Measurements from ENCODE around the gene AP3B1.
A peak's percentile ranks its signal among the peaks of the same experiment; 100 is the strongest.

AP3B1 gene

DNA sequence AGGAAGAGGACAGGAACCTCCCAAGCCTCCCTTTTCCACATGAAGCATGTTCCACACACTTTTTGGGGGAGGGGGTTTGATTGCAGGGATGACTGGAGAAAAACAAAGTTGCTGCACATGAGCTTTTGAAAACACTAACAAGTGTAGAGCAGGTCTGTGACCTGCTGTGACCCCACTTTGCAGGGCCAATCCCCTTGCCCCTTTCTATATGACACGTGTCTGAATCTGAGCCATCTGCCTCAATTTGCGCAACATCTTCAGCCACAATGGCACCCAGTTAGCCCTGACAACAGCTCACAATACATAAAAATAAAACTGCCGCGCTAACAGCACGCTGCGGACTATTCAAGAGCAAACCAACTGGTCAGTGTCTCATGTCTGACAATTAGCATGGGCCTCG is 290.6 kb downstream of the AP3B1 start:
- no peak for DNase-seq (ENCODE audit: low read depth)

DNA sequence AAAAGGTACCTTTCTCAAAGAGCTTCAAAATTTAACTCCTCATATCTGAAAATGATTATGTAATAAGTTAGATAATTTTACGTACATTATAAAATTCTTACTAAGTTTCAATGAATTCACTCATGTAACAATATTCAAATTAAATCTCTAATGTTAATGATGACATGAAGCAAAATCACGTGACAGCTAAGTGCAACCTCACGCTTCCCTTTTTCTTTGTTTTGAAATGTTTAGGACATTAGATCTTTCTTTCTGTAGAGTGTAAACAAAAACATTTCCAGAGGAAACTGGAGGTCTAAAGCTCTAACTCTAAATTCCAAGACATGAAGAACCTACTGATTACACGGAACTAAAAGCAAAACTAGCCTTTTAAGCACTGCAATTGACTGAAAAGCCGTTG is 291.0 kb downstream of the AP3B1 start:
- no peak for DNase-seq (ENCODE audit: low read depth)

DNA sequence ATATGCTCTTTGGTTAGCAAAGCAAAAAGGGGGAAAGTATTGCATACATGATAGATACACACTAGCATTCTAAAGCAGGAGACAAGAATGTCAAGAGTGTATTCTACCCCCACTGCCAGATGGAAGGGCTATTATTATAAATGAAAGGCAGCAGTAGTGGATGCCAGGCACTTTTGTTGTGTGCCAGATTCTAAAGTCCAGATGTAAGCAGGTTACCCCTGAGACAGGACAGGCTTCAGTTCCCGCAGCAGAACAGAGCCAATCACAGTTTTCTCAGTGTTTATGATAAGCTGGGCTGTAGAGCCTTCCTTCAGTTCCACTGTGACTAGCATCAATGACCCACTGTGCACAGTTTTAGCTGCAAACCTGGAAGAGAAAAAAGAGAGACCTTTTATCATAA is 291.8 kb downstream of the AP3B1 start:
- no peak for DNase-seq (ENCODE audit: low read depth)

DNA sequence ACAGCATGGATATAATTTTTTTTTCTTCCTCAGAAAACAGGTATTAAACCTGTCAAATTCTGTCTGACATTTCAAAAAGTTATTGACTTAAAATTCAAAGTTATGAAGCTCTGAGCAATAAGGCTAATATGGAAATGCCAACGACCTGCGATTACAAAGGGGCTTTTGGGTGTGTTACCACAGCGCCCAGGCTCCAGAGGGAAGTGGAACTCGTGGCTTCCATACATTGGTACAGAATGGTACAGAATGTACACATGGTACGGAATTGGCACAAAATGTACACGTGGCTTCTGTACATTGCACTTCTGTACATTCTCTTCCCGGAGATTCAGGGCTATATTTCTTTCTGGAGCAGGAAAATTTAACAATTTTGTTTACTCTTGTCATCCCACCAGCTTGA is 293.3 kb downstream of the AP3B1 start:
- DNase-seq (ENCODE audit: low read depth): no peak

DNA sequence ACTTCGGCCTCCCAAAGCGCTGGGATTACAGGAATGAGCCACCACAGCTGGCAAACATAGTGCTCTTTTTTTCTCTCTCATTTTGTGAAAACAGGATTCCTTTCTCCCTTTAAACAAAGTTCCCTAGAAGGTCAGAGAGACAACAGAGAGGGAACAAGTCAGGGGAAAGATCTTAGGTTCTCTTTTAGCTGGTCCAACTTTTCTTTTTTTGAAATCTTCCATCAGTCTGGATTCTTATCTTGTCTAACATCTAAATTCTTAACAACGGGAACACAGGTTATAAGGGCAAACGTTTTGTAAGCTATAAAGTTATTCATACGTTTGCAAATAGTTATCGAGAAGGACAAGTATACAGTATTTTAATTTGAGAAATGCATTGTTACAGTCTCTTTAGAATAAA is 294.3 kb downstream of the AP3B1 start:
- DNase-seq (ENCODE audit: low read depth): no peak

DNA sequence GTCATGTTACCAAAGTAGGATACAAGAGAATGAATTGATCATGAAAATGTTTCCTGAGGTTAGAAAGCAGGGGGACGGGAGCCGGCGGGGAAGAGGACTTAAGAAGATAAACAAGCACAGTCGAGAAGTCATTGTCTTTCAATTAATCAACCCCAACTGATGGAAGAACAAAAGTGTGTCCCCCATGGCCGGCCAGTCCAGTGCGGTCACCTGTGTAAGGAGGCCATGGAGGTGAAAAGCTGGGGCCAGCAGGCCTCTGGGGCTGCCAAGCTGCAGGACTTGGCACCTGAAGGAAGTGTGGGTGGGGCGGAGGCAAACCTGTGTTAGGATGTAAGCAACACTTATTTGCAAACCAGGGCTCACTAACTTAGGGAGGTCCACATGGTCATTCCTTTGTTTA is 295.1 kb downstream of the AP3B1 start:
- DNase-seq (ENCODE audit: low read depth): no peak

DNA sequence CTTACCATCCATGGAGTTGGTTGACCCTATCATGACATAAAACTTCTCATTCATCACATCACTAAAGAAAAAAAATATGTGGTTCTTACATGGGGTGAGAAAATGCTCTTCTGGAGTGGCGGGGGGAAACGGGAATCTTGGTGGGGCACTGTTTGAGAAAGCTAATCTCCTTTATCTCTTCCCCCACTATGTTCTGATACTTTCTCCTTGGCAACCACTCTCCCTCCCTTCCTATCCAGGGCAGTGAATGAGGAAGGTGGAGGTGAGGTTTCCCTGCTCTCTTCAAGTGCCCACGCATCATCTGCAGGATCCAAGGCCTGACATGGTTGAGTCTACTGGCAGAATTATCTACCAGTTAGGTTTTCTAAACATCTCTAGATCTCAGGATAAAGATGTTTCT is 297.6 kb downstream of the AP3B1 start:
- no peak for DNase-seq (ENCODE audit: low read depth)

DNA sequence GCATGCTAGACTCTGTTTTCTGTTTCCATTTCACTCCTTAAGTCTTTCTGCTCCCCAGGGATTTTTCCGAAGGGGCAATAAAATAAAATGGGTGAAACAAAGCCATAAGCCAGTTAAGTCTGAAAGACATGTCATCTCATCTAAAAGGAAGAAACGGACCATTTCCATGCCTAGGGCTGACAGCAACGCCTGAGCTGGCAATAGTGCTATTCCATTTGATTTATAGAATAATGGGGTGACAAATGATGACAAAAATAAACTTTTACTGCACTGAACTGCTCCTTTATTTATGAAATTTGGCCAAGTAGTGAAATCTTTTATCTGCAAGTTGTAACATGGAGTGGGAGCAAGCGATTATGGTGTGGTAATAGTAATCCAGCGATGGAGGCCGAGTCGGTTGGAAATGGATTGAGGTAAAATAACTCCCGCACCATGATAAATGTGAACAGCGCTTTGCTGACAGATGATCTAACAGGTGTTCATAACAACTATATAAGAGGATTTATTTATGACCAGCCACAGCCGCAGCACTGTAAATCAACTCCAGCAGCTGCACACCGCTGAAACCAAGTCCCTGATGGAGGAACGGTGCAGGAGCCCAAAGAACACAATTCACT is 298.6 kb downstream of the AP3B1 start:
- DNase-seq (ENCODE audit: low read depth): no peak

DNA sequence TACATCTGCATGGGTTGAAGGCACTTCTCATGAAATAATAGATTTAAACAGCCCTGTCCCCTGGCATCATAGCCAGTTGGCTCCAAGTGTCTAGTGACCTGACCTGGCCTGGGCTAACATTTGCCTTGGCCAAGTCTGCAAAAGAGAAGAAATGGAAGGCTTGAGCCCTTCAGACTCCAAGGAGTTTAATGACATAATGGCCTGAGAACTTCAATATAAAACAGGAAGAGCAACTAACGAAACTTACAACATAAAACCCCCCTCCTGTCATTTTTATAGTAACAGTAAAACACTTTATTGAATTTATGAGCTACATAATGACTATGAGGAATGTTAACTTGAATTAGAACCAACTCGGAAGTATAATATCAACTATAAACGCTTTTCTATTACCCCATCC is 299.6 kb downstream of the AP3B1 start:
- DNase-seq (ENCODE audit: low read depth): no peak

DNA sequence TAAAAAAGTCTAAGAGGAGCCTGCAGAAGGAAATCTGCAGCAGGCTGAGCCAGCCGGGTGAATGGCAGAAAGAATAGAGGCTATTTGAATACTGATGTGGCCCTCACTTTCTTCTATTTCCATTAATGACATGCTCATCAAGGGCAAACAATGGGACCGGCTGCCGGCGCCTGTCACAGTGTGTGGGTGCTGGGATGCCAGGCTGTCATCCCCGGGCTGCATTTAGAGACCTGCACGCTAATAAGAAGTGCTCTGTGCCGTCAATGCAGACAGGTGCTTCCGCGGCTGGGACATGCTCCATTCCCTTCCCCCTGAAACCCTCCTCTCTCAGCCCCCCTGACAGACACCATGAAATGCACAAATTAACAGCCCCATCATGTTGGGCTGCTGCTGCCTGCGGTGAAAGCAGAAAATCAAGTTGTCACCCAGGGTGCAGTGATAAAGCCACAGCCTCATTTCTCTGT is 300.6 kb downstream of the AP3B1 start:
- DNase-seq (ENCODE audit: low read depth): no peak

DNA sequence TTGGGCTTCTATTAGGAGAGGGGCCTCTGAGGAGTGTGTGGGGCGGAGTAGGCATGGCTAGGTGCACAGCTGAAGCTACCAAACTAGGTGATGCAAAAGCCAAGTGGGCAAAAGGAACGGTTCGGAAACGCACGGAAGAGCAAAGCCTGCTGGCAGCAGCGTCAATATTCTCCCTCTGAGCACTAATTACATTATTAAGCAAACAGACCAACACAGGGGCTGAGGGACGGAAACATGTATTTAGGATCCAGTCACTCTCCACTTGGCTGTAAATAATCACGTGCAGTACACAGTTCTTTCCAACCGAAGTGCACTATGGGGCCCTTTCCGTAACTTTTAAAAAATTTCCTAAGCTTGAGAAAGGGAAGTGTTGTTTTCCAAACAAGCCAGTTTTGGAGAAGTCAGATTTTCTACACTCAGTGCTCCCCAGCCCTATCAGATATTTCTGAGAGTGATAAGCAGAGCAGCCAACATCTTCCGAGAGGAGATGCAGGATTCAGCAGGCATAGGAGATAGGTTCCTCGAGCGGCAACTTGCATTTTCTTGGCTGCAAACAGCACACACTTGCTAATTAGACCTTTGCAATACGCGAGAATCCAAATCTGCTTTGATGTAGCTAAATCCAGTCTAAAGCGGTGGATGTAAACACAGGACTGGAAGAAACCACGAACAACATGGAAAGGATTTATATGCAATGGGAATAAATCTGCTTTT is 301.2 kb downstream of the AP3B1 start:
- no peak for DNase-seq (ENCODE audit: low read depth)

DNA sequence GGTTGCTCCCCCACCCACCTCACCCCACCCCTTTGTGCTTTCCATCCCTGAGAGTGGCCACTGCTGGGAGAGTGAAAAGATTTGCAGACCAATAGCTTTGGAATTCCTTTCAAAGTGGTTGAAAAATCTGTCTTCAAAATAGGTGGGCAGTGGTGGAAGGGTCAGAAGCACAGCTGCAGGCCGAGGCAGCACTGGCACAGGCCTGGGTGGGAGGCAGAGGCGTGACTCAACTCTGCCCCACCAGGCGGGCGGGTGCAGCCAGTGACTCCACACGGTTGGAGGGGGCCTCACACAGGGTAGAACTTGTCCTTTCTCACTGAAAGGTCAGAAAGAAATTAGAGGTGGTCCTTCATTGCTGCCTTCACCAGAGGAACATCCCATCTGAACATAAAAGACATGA is 303.4 kb downstream of the AP3B1 start:
- no peak for DNase-seq (ENCODE audit: low read depth)

DNA sequence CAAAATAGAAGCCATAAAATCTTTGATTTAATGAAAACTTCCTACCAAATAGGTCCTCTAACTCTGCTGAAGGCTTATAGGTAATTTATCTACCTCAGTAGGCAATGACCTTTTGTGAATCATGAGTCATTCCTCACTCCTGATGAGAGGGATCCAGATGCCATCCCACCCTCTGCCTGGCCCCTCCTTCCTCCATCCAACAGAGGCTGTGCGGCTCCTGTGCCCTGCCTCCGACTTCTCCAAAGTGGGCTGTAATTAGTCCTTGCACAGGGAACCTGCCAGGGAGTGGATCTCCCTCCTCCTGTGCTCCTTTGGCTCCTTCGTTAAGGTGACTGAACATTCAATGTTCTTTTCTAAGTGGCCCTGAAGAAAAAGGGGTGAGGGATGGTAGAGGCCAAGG is 304.5 kb downstream of the AP3B1 start:
- DNase-seq (ENCODE audit: low read depth): no peak

DNA sequence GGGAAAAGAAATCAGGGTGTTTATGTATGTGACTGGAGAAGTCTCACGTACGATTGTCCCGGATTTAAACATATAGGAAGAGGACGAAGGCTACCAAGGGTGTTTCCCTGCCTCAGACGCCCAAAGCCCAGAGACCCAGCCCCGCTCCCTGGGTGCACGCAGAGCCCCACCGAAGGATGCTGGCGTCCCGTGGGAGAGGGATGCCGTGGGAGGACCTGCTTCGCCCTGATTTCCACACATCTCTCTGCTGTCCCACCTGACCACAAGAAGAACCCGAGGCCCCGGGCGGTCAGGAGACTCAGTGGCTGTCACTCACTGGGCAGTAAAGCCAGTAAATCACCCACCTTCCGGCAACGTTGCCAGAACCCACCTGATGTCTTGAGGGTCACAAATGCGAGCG is 306.5 kb downstream of the AP3B1 start:
- no peak for DNase-seq (ENCODE audit: low read depth)

DNA sequence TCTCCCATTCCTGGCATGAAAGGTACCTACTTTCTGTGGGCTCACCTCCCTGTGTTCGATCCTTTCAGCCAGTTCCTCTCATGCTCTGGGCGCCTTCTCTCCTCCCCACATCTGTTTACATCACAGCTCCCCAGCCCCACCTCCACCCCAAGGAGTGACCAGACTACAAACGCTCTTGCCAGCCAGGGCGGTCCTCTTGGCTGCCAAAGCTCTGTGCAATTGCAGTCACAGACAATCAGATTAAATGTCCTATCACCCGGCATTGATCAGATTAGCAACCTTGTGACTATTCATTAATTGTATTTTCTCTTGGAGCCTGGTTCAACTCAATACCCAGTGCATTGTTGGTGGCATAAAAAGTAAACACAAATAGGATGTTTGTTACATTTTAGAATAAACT is 307.2 kb downstream of the AP3B1 start:
- no peak for DNase-seq (ENCODE audit: low read depth)

DNA sequence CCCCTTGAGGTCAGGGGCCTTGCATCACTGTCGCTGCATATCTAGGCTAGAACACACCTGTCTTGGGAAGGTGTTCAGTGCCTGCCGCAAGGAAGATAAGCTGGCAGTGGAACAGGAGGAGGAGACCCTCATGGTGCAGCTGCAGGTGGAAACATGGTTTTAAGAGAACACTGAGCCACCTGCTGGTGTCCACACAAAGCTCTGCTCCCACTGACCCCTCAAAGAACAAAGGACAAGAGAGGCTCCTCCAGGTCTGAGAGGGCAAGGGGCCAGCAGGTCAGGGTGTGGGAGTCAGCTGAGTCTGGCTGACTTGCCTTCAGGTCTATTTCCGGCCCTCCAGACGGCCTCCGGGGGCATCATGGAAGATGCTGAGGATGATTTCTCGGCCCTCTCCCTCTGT is 308.2 kb downstream of the AP3B1 start:
- DNase-seq (ENCODE audit: low read depth): no peak

DNA sequence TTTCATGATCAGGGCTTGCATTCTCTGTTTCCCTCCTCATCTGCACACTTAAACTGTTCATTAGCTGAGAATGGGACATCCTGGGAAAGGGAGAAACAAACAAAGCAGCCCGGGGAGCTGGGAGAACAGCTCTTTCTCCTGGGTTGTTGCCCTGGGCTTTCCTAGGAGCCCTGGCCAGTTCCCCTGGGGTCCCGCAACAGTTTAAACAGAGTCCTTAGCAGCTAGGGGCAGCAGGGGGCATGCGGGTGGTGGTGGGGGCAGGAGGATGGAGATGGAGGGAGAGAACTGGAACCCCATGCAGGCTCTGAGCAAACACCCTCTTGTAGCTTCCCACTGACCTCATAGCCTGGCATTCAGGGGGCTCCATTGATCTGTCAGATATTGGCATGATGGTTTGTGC is 309.3 kb downstream of the AP3B1 start:
- no peak for DNase-seq (ENCODE audit: low read depth)

DNA sequence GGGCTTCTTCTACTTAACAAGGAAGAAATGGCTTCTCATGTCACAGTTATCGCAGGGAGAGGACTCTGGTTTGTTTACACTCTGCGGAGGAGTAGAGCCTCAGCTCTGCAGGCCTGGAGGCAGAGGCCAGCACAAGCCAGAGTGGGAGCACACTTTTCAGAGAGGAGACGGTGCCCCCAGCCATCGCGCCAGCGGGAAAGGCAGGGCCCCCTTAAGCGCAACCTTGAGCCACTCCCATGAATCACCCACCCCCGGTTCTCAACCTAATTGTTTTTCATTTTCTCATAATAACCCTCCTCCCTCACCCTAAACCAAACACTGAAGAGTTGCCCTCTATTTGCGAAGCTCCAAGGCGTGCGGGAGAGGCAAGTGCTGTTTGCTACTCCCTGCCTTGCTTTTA is 309.9 kb downstream of the AP3B1 start:
- DNase-seq (ENCODE audit: low read depth): no peak

DNA sequence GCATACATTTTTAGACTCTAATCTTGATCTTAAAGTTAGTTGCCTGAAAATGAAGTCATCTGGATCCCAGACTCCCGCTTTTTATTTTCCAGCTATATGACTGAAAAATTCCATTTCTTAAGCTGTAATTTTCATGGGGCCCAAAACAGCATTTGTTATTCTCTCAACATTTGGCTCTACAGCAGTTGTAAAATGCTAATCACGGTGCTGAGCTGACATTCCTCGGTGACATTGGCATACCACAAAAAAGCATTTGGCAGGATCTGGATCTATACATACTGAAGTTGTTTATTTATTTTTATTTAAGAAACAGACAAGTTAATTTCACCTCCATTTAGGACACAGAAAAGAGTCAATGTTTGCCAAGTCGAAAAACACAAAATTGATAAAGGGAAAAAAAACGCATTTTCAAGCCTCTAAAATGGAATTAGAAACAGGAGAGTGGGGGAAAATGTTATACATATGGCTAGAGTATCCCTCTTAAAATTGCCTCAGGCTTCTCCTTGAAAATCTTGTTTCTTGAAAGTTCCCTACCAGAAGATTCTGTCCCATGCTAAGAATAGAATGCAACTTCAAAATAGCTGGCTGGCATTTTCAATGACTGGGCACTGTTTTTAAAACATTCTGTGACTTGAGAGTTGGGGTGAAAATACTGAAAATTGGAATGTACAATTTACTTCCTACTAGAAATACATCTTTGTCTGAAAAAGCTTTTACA is 310.9 kb downstream of the AP3B1 start:
- no peak for DNase-seq (ENCODE audit: low read depth)

DNA sequence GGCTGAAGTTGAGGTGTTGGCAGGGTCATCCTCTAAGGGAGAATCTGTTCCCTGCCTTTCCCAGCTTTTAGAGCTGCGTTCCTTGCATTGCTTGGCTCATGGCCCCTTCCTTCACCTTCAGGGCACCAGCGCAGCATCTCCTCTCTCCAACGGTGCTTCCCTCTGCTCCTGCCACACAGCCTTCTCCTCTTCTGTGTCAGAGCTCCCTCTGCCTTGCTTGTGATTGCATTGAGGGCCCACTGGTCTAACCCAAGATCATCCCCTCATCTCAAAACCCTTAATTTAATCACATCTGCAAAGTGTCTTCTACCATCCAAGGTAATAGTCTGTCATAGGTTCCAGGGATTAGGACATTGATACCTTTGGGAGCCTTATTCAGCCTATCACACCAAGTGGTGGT is 312.7 kb downstream of the AP3B1 start:
- no peak for DNase-seq (ENCODE audit: low read depth)

DNA sequence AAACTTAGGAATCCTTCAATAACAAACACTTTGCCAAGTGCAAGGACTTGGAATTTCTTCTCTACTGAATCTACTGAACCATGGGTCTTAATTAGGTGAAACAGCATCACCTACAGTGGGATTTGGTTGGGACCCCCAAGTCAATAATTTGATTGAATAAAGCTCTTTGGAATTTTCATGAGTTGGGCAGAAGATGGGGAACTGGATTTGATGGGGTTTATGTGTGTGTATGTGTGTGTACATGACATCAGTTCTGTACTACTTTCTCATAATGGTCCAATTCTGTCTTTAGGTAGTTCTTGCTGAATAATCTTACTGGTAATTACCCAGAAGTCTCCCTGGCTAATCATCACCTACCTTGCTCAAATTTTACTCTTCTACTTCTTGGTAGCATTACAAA is 319.9 kb downstream of the AP3B1 start:
- DNase-seq (ENCODE audit: low read depth): no peak

DNA sequence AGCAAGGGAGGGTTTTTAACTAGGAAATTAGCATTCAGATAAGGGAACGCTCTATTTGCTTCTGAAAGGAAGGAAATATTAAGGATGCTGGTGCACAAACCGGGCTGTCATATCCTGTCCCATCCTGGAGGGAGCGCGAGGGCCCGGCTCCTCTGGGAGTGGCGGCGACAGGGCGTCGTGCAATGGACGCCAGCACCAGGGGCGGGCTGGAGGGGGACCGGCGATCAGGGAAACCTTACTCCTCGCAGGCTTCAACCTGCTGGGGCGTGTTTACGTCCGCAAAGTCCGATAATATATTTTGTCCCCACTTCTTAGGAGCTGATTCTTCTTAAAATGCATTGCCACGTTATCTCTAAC is 321.3 kb downstream of the AP3B1 start:
- no peak for DNase-seq (ENCODE audit: low read depth)

DNA sequence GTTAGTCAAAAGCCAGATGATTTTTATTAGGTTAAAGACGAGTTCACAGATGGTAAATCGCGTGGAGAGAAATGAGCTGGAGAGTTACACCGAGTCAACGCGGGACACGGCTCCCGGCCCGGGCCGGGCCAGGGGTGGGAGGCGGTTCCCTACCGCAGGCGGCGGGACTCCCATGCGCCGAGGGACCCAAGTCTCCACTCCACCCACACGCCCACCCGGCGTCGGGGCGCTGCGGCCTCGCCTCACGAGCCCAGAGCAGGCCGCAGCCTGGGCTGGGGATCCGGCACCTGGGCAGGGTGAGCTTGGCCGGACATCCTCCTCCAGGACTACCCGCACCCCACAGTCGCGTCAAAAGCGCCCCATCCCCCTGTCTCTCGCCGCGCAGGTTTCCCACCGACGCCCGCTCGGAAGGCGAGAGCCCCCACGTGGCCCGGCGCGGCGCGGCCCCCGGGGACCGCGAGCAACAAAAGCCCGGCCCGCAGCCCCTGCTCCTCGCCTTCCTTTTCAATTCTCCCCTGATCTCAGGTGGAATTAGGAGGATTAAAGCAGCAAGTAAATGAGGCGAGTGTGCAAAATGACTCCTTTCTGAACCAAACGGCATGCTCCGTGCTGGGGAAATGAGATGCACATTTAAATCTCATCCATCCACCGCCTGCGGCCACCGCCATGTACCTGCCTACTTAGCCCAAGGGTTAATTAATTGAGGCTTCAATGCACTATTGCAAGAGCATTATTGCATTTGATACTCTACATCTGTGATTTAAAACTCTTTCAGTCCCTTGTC is 321.8 kb downstream of the AP3B1 start:
- DNase-seq (ENCODE audit: low read depth): peak; percentile 1
